Measurements from ENCODE around the gene RASGRP4. TPM values are rescaled to one million over a fixed set of nuclear protein-coding genes. Genes with fewer than 3 reads are reported as not detected.

RASGRP4 gene
- total RNA-seq, 2 donors from 2014 or later: 3.6 to 16.9 TPM

DNA sequence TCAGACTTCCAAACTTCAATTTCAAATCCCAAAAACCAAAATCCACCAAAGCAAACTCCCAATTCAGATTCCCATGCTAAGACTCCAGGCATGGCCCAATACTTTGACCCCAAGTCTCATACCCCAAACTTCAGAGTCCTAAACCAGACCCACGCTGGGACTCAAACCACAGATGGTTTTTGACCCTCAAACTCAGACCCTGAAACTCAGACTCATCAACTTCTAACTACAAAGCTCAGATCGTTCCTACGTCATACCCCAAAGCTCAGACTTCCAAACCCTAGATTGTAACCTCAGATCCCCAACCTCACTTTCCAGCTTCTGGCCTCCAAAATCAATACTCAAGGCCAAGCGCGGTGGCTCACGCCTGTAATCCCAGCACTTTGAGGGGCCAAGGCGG, 19.3 kb upstream of the RASGRP4 start:
- no peak for TF ChIP-seq CTCF (IDR thresholded peaks at IDR 0.05)
- DNase-seq (ENCODE audit: low spot score) (no peak), ATAC-seq (ENCODE audit: insufficient number of reproducible peaks, low FRiP score, low read depth) (no peak)
- no peak overlapping the region for H3K27ac ChIP-seq
- no peak overlapping the region for H3K4me3 ChIP-seq
- H3K4me1 ChIP-seq (ENCODE audit: control insufficient read depth in 1 of 2, low read depth in 2 of 2): no peaks in the 10 kb centered on the region
- H3K9me3 ChIP-seq: no peaks in the 10 kb centered on the region
- H3K36me3 ChIP-seq: no peaks in the 10 kb centered on the region
- no peaks in the 10 kb centered on the region for H3K27me3 ChIP-seq (replicated peaks; ENCODE audit: insufficient read depth)

DNA sequence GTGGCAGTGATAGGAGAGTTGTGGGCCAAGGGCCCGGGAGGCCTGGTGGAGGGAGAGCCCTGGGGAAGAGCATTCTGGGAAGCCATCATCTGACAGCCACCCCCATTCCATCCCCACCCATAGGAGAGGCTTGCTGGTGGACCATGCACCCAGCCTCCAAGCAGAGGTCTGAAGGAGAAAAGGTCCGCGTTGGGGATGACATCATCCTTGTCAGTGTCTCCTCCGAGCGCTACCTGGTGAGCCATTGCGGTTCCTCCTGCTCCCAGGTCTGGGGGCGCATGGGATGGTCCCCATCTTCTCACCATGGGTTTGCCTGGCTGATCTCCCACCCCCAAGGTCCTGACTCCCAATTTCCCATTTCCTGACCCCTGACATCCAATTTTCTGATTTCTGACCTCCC, 18.0 kb upstream of the RASGRP4 start:
- H3K27ac ChIP-seq: no peak overlapping the region
- no peak for TF ChIP-seq CTCF (IDR thresholded peaks at IDR 0.05)
- no peak for DNase-seq (ENCODE audit: low spot score)
- H3K36me3 ChIP-seq: no peaks in the 10 kb centered on the region
- no peaks in the 10 kb centered on the region for H3K9me3 ChIP-seq
- no peaks in the 10 kb centered on the region for H3K27me3 ChIP-seq (replicated peaks; ENCODE audit: insufficient read depth)
- no peaks in the 10 kb centered on the region for H3K4me1 ChIP-seq (ENCODE audit: control insufficient read depth in 1 of 2, low read depth in 2 of 2)
- no peak overlapping the region for H3K4me3 ChIP-seq
- ATAC-seq (ENCODE audit: insufficient number of reproducible peaks, low FRiP score, low read depth): no peak

DNA sequence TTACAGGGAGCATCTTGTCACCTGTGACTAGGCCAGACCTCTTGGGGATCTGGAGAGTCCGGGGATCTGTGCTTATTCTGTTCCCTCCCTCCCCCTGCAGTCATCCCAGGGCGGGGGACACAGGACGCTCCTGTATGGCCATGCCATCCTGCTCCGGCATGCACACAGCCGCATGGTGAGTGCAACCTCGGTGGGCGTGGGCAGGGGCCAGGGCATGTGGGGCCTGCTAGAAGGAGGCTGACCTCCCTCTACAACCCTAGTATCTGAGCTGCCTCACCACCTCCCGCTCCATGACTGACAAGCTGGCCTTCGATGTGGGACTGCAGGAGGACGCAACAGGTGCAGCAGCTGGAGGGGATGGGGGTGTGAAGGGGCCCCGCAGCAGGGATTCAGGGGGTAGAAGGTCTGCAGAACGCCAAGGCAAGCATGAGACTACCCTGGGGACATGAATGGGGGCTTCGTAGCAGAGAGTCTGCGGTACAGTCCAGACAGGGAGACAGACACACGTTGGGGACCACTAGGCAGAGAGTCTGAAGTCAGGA, 17.5 kb upstream of the RASGRP4 start:
- no peak for TF ChIP-seq CTCF (IDR thresholded peaks at IDR 0.05)
- ATAC-seq (ENCODE audit: insufficient number of reproducible peaks, low FRiP score, low read depth) (no peak), DNase-seq (ENCODE audit: low spot score) (no peak)
- H3K36me3 ChIP-seq: no peaks in the 10 kb centered on the region
- no peak overlapping the region for H3K27ac ChIP-seq
- no peaks in the 10 kb centered on the region for H3K27me3 ChIP-seq (replicated peaks; ENCODE audit: insufficient read depth)
- H3K4me1 ChIP-seq (ENCODE audit: control insufficient read depth in 1 of 2, low read depth in 2 of 2): no peaks in the 10 kb centered on the region
- no peak overlapping the region for H3K4me3 ChIP-seq
- no peaks in the 10 kb centered on the region for H3K9me3 ChIP-seq

DNA sequence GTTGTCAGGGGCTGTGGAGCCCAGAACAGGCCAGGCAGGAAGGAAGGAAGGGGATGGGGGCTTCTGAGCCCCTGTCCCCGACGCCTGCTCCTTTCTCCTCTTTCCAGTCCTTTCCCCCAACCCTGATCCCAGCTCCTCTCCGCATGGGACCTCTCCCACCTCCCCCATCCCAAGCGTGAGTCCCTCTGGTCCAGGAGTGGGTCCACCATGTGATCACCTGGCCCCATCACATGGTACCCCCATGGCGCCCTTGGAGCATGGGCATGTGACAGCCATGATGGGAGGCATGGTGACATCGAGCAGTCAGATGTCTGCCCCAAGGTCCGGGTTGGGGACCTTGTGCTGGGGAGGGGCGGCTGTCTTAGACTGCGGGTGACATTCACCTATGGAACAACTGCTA, 16.7 kb upstream of the RASGRP4 start:
- TF ChIP-seq CTCF (IDR thresholded peaks at IDR 0.05): no peak
- H3K4me3 ChIP-seq: no peak overlapping the region
- H3K27ac ChIP-seq: no peak overlapping the region
- H3K36me3 ChIP-seq: no peaks in the 10 kb centered on the region
- H3K27me3 ChIP-seq (replicated peaks; ENCODE audit: insufficient read depth): no peaks in the 10 kb centered on the region
- H3K9me3 ChIP-seq: no peaks in the 10 kb centered on the region
- no peak for ATAC-seq (ENCODE audit: insufficient number of reproducible peaks, low FRiP score, low read depth)
- no peaks in the 10 kb centered on the region for H3K4me1 ChIP-seq (ENCODE audit: control insufficient read depth in 1 of 2, low read depth in 2 of 2)
- DNase-seq (ENCODE audit: low spot score): no peak

DNA sequence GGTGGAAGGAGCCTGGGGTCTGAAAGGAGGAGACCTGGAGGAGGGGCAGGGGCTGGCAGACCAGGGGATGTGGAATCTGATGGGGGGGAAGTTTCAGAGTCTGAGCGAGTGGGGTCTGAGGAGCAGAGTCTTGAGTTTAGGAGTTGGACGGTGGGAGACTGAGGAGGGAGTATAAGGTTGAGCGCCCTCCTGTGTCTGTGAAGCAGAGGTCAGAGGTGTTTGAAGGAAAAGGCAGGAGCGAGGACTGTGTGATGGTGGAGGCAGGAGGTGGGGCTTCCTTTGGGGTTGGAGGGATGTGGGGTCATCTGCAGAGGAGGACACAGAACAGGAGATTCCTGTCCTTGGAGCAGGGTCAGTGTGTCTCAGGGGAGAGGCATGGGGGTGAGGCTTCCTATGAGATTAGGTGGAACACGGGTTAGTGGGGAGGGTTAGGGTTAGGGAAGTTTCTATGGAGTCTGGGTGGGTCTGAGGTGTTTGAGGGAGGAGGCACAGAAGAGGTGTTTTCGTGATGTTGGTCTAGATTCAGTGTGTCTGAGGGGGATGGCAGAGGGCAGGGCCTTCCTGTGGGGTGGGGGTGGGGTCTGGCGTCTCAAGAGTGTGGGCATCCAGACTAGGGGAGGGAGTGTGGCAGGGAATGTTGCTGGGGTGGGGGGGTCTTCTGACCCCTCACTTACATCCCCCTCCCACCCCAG, 15.8 kb upstream of the RASGRP4 start:
- ATAC-seq (ENCODE audit: insufficient number of reproducible peaks, low FRiP score, low read depth) (no peak), DNase-seq (ENCODE audit: low spot score) (no peak)
- Histone ChIP-seq H3K9me3 (no peaks in the 10 kb centered on the region), H3K4me1 (ENCODE audit: control insufficient read depth in 1 of 2, low read depth in 2 of 2) (no peaks in the 10 kb centered on the region), H3K27ac (no peak overlapping the region), H3K36me3 (no peaks in the 10 kb centered on the region), H3K4me3 (no peak overlapping the region), H3K27me3 (replicated peaks; ENCODE audit: insufficient read depth) (no peaks in the 10 kb centered on the region)
- TF ChIP-seq CTCF (IDR thresholded peaks at IDR 0.05): no peak

Measured in thoracic aorta (tissue), 2 donors.